HepG2 (cell line): Measurements from ENCODE around the gene FUT4. TPM values are rescaled to one million over a fixed set of nuclear protein-coding genes. Genes with fewer than 3 reads are reported as not detected.

Experiments used
- ATAC-seq: fragments of 200-7000 bp; cut with Tn5 transposase; 3 replicates; pipeline ENCODE4 v1.9.1; 2020; ENCODE audit warnings: mild to moderate bottlenecking, moderate library complexity
- BruUV-seq: library from RNA; stranded (reverse); fragments of 400-500 nt; replicated peaks from 2 replicates; lab custom pipeline; 2021; lab: Mats Ljungman, UMichigan
- CTCF ChIA-PET: fragments of 300-600 bp; formaldehyde crosslinking; extraction: SDS; loops from one replicate; lab custom pipeline; 2021; ENCODE audit warnings: low total read pairs, inconsistent platforms, low intra/inter-chr PET ratio; lab: Yijun Ruan, JAX
- POLR2A ChIA-PET: fragments of 350-600 bp; sonication (Branson Sonifier 250); formaldehyde crosslinking; loops from one replicate; lab custom pipeline; 2020; ENCODE audit warnings: antibody characterized with exemption, inconsistent platforms; lab: Yijun Ruan, JAX
- DNase-seq: peaks from one replicate; pipeline ENCODE4 v3.0.0-alpha.2; 2015; ENCODE audit warnings: low spot score
- FAIRE-seq: peaks from 3 replicates; lab custom pipeline; 2011; peaks lifted over from hg19 to GRCh38; lab: Jason Lieb, UNC
- H2AFZ ChIP-seq: one replicate; pipeline ENCODE4 v1.6.1; 2011; ENCODE audit warnings: low read length, inconsistent platforms
- H3K27ac ChIP-seq: fragments of 300-600 bp; 3 replicates; pipeline ENCODE4 v1.8.0; 2011; ENCODE audit warnings: mixed run types, mild to moderate bottlenecking, mixed read lengths, low read length, inconsistent platforms; ENCODE audit not compliant: insufficient read depth; ENCODE audit errors: extremely low read length
- H3K27me3 ChIP-seq, 2 experiments: fragments of 200-600 bp in 1 of 2; 2 replicates in 1 of 2; 3 replicates in 1 of 2; pipeline versions ENCODE4 v1.6.0 to v1.8.0; 2011; ENCODE audit warnings: low read length in 2 of 2, mild to moderate bottlenecking in 2 of 2, moderate library complexity in 2 of 2, inconsistent platforms in 1 of 2; ENCODE audit not compliant: insufficient read depth in 2 of 2, control insufficient read depth in 1 of 2
- H3K36me3 ChIP-seq, 2 experiments: fragments of 200-600 bp in 1 of 2; replicated peaks in 1 of 2; 2 replicates in 1 of 2; 3 replicates in 1 of 2; pipeline versions ENCODE4 v1.5.1 to v1.8.0; 2011; ENCODE audit warnings: low read length in 2 of 2, inconsistent platforms in 1 of 2; ENCODE audit not compliant: insufficient read depth in 2 of 2, control insufficient read depth in 1 of 2
- H3K4me1 ChIP-seq: 2 replicates; pipeline ENCODE4 v1.5.1; 2012; ENCODE audit warnings: low read length, inconsistent platforms; ENCODE audit not compliant: insufficient read depth
- H3K4me2 ChIP-seq: 2 replicates; pipeline ENCODE4 v1.6.0; 2011; ENCODE audit warnings: low read depth, low read length, inconsistent platforms
- H3K4me3 ChIP-seq, 3 experiments: fragments of 200-600 bp in 1 of 3; sonication (generic), shearing (Covaris generic) in 1 of 3; replicated peaks in 1 of 3; 2 replicates each; pipeline ENCODE4 v1.5.1; 2011 to 2016; ENCODE audit warnings: low read length in 3 of 3, inconsistent platforms in 2 of 3, low read depth in 2 of 3, mild to moderate bottlenecking in 2 of 3, control low read depth in 1 of 3, mixed read lengths in 1 of 3; ENCODE audit not compliant: insufficient read depth in 1 of 3
- H3K79me2 ChIP-seq: one replicate; pipeline ENCODE4 v1.6.1; 2011; ENCODE audit warnings: low read length, inconsistent platforms; ENCODE audit not compliant: insufficient read depth
- H3K9ac ChIP-seq: 2 replicates; pipeline ENCODE4 v1.6.0; 2011; ENCODE audit warnings: mild to moderate bottlenecking, low read depth, low read length, inconsistent platforms; ENCODE audit not compliant: insufficient read depth
- H3K9me3 ChIP-seq: 2 replicates; pipeline ENCODE4 v1.5.1; 2012; ENCODE audit warnings: mild to moderate bottlenecking, low read length
- H4K20me1 ChIP-seq: 2 replicates; pipeline ENCODE4 v1.6.0; 2011; ENCODE audit warnings: inconsistent platforms, mild to moderate bottlenecking, low read length, moderate library complexity; ENCODE audit not compliant: insufficient read depth
- SRF ChIP-seq: IDR thresholded peaks from 2 replicates; pipeline ENCODE4 v1.6.1; 2011; ENCODE audit warnings: mild to moderate bottlenecking, low read depth, low read length, moderate library complexity
- TOE1 ChIP-seq: sonication (generic); formaldehyde crosslinking; IDR thresholded peaks from 2 replicates; pipeline ENCODE4 v1.4.0; 2020; ENCODE audit warnings: mild to moderate bottlenecking, missing genetic modification reagents
- ZFX ChIP-seq: sonication (generic); formaldehyde crosslinking; IDR thresholded peaks from 2 replicates; pipeline ENCODE4 v1.4.0; 2020; ENCODE audit warnings: mild to moderate bottlenecking, low read depth, missing genetic modification reagents, moderate library complexity
- ZNF281 ChIP-seq: sonication (generic); formaldehyde crosslinking; IDR thresholded peaks from 2 replicates; pipeline ENCODE4 v1.4.0; 2020; ENCODE audit warnings: missing genetic modification reagents, borderline replicate concordance
- ZNF326 ChIP-seq: sonication (generic); formaldehyde crosslinking; IDR thresholded peaks from 2 replicates; pipeline ENCODE4 v1.4.0; 2020; ENCODE audit warnings: missing genetic modification reagents, borderline replicate concordance
- ZNF780A ChIP-seq: sonication (generic); formaldehyde crosslinking; IDR thresholded peaks from 2 replicates; pipeline ENCODE4 v1.8.0; 2022; ENCODE audit warnings: mild to moderate bottlenecking, missing genetic modification reagents, moderate library complexity
- WGBS: methylation state at CpG from one replicate; pipeline ENCODE4 v1.1.6; 2017; ENCODE audit warnings: low lambda C conversion rate; 5-methylcytosine and 5-hydroxymethylcytosine counted together
- in situ Hi-C: cut with HindIII; loops from 2 replicates; pipeline ENCODE4 v1.10.0; 2017; ENCODE audit warnings: low pct_unique_long_range_greater_than_20kb; ENCODE audit not compliant: extremely low pct_ligation_motif_present
- intact Hi-C: fragments of 100-400 bp; cut with micrococcal nuclease; formaldehyde crosslinking; loops from one replicate; pipeline ENCODE4 v1.10.0; 2022; ENCODE audit not compliant: unreplicated experiment
- polyA plus RNA-seq, 8 experiments: library from polyadenylated mRNA; depleted of rRNA in 3 of 8; stranded (reverse) in 7 of 8; unstranded in 1 of 8; fragments of >200 nt; fragmentation: Illumina TruSeq in 4 of 8; extraction: Trizol in 4 of 8; gene quantifications; 2 replicates each; pipeline versions ENCODE4 v1.2.1 to v1.2.3, GENCODE V29; 2011 to 2016; ENCODE audit warnings: low read depth in 4 of 8, missing spikeins in 1 of 8, mixed read lengths in 1 of 8; ENCODE audit not compliant: insufficient read depth in 1 of 8
- total RNA-seq, 5 experiments: library from RNA; depleted of rRNA; stranded (reverse); fragments of >200 nt; fragmentation: Illumina TruSeq; extraction: Trizol; gene quantifications; 2 replicates each; pipeline ENCODE4 v1.2.3, GENCODE V29; 2016; ENCODE audit warnings: low read depth in 1 of 5
- TF ChIP-seq, protein P1 (sequence below): sonication (generic); formaldehyde crosslinking; IDR thresholded peaks from 2 replicates; pipeline ENCODE4 v1.5.1; 2020; ENCODE audit warnings: missing genetic modification reagents, mild to moderate bottlenecking, borderline replicate concordance

Gene FUT4
- total and polyA plus RNA-seq, 2 of the 13 experiments (the other 11 are each of a cell fraction or from before 2014, with no cell fraction given): 0.28 to 0.60 TPM

- DNase-seq (no peak), FAIRE-seq (no peak), ATAC-seq (no peak)
- ChIA-PET CTCF (no interaction called here), POLR2A (no interaction called here)
- TF ChIP-seq ZNF326 (CRISPR knock-in tag) (no peak), SRF (no peak), ZNF780A (CRISPR knock-in tag) (no peak), ZFX (CRISPR knock-in tag) (no peak), TOE1 (CRISPR knock-in tag) (no peak), ZNF281 (no peak)
- TF ChIP-seq, protein P1, sequence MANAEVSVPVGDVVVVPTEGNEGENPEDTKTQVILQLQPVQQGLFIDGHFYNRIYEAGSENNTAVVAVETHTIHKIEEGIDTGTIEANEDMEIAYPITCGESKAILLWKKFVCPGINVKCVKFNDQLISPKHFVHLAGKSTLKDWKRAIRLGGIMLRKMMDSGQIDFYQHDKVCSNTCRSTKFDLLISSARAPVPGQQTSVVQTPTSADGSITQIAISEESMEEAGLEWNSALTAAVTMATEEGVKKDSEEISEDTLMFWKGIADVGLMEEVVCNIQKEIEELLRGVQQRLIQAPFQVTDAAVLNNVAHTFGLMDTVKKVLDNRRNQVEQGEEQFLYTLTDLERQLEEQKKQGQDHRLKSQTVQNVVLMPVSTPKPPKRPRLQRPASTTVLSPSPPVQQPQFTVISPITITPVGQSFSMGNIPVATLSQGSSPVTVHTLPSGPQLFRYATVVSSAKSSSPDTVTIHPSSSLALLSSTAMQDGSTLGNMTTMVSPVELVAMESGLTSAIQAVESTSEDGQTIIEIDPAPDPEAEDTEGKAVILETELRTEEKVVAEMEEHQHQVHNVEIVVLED: no peak
- H3K4me3 ChIP-seq: no peak overlapping the region
- 0% methylated on average over 2 of the region's 2 CpGs for WGBS
- no peak overlapping the region for H3K4me2 ChIP-seq
- peaks cover 1 to 3% of the 10 kb centered on the region in 2 experiments; a peak in 2 of 5 replicates for H3K27me3 ChIP-seq
- no peaks in the 10 kb centered on the region for H4K20me1 ChIP-seq
- H3K4me1 ChIP-seq: no peaks in the 10 kb centered on the region
- no peak overlapping the region for H3K27ac ChIP-seq
- in situ Hi-C loops (no loop called here), intact Hi-C loops (no loop called here)
- no TSS peak for BruUV-seq
- no peaks in the 10 kb centered on the region for H3K36me3 ChIP-seq
- no peak overlapping the region for H2AFZ ChIP-seq
- H3K79me2 ChIP-seq: no peaks in the 10 kb centered on the region
- H3K9ac ChIP-seq: no peak overlapping the region
- H3K9me3 ChIP-seq: no peaks in the 10 kb centered on the region
Measured at GRCh38 chr11:94593030-94593429, 49.3 kb downstream of the FUT4 start.
